HepG2 (cell line): ENCODE data around the gene OGFOD3. TPM values are rescaled to one million over a fixed set of nuclear protein-coding genes. Genes with fewer than 3 reads are reported as not detected.

Experiments
- FOXC1 ChIP-seq: sonication (generic); formaldehyde crosslinking; IDR thresholded peaks from 2 replicates; pipeline ENCODE4 v1.8.0; 2022; ENCODE audit warnings: mild to moderate bottlenecking, missing genetic modification reagents, borderline replicate concordance
- GMEB1 ChIP-seq: sonication (generic); formaldehyde crosslinking; IDR thresholded peaks from 2 replicates; pipeline ENCODE4 v1.5.1; 2020; ENCODE audit warnings: missing genetic modification reagents, mild to moderate bottlenecking, borderline replicate concordance
- HNRNPL ChIP-seq: fragments of 200-400 bp; formaldehyde crosslinking; IDR thresholded peaks from 2 replicates; pipeline ENCODE4 v1.6.1; 2017; ENCODE audit warnings: mild to moderate bottlenecking, low read depth, low read length
- JDP2 ChIP-seq: sonication (generic); formaldehyde crosslinking; IDR thresholded peaks from 2 replicates; pipeline ENCODE4 v1.8.1; 2022; ENCODE audit warnings: missing genetic modification reagents, borderline replicate concordance
- NBN ChIP-seq: fragments of 450-650 bp; conservative IDR thresholded peaks from 2 replicates; pipeline ENCODE4 v1.6.1; 2017
- NCOR1 ChIP-seq: fragments of 200-600 bp; sonication (generic); IDR thresholded peaks from 2 replicates; pipeline ENCODE4 v1.7.0; 2017; ENCODE audit warnings: antibody characterized with exemption, low read length, borderline replicate concordance
- NFIB ChIP-seq: sonication (generic); formaldehyde crosslinking; IDR thresholded peaks from 2 replicates; pipeline ENCODE4 v1.9.0; 2021; ENCODE audit warnings: missing genetic modification reagents, mild to moderate bottlenecking, borderline replicate concordance
- PRMT3 ChIP-seq: sonication (generic); formaldehyde crosslinking; IDR thresholded peaks from 2 replicates; pipeline ENCODE4 v1.8.1; 2022; ENCODE audit warnings: low read depth, mild to moderate bottlenecking, moderate library complexity, missing genetic modification reagents, borderline replicate concordance
- PRPF4 ChIP-seq: fragments of 200-400 bp; formaldehyde crosslinking; IDR thresholded peaks from 2 replicates; pipeline ENCODE4 v1.6.1; 2016; ENCODE audit warnings: low read length, low read depth; ENCODE audit not compliant: poor library complexity, severe bottlenecking
- RNF219 ChIP-seq: sonication (generic); formaldehyde crosslinking; IDR thresholded peaks from 2 replicates; pipeline ENCODE4 v1.5.0; 2020; ENCODE audit warnings: mild to moderate bottlenecking, missing genetic modification reagents
- TBP ChIP-seq: sonication (generic); formaldehyde crosslinking; IDR thresholded peaks from 2 replicates; pipeline ENCODE4 v1.5.0; 2020; ENCODE audit warnings: missing genetic modification reagents
- TCF7L2 ChIP-seq: IDR thresholded peaks from 2 replicates; pipeline ENCODE4 v1.6.1; 2011; ENCODE audit warnings: mild to moderate bottlenecking, low read depth, low read length, moderate library complexity
- TFAP4 ChIP-seq: sonication (generic); IDR thresholded peaks from 2 replicates; pipeline ENCODE4 v1.6.1; 2016; ENCODE audit warnings: low read depth, borderline replicate concordance
- YEATS2 ChIP-seq: sonication (generic); formaldehyde crosslinking; IDR thresholded peaks from 2 replicates; pipeline ENCODE4 v1.4.0; 2020; ENCODE audit warnings: missing genetic modification reagents, borderline replicate concordance
- ZBTB14 ChIP-seq: sonication (generic); formaldehyde crosslinking; IDR thresholded peaks from 2 replicates; pipeline ENCODE4 v1.4.0; 2020; ENCODE audit warnings: missing genetic modification reagents
- ZFX ChIP-seq: sonication (generic); formaldehyde crosslinking; IDR thresholded peaks from 2 replicates; pipeline ENCODE4 v1.4.0; 2020; ENCODE audit warnings: mild to moderate bottlenecking, low read depth, missing genetic modification reagents, moderate library complexity
- ZNF10 ChIP-seq: sonication (generic); formaldehyde crosslinking; IDR thresholded peaks from 2 replicates; pipeline ENCODE4 v1.4.0; 2020; ENCODE audit warnings: mild to moderate bottlenecking, low read depth, missing genetic modification reagents, borderline replicate concordance
- ZNF296 ChIP-seq: sonication (generic); formaldehyde crosslinking; conservative IDR thresholded peaks from 2 replicates; pipeline ENCODE4 v1.5.0; 2020; ENCODE audit warnings: mild to moderate bottlenecking, missing genetic modification reagents
- ZNF335 ChIP-seq: sonication (generic); formaldehyde crosslinking; IDR thresholded peaks from 2 replicates; pipeline ENCODE4 v1.4.0; 2020; ENCODE audit warnings: missing genetic modification reagents
- ZNF34 ChIP-seq: sonication (generic); formaldehyde crosslinking; IDR thresholded peaks from 2 replicates; pipeline ENCODE4 v1.4.0; 2020; ENCODE audit warnings: mild to moderate bottlenecking, missing genetic modification reagents, borderline replicate concordance
- ZNF850 ChIP-seq: sonication (generic); formaldehyde crosslinking; conservative IDR thresholded peaks from 2 replicates; pipeline ENCODE4 v1.9.0; 2021; ENCODE audit warnings: mild to moderate bottlenecking, missing genetic modification reagents
- polyA plus RNA-seq, 8 experiments: library from polyadenylated mRNA; depleted of rRNA in 3 of 8; stranded (reverse) in 7 of 8; unstranded in 1 of 8; fragments of >200 nt; fragmentation: Illumina TruSeq in 4 of 8; extraction: Trizol in 4 of 8; gene quantifications; 2 replicates each; pipeline versions ENCODE4 v1.2.1 to v1.2.3, GENCODE V29; 2011 to 2016; ENCODE audit warnings: low read depth in 4 of 8, missing spikeins in 1 of 8, mixed read lengths in 1 of 8; ENCODE audit not compliant: insufficient read depth in 1 of 8
- total RNA-seq, 5 experiments: library from RNA; depleted of rRNA; stranded (reverse); fragments of >200 nt; fragmentation: Illumina TruSeq; extraction: Trizol; gene quantifications; 2 replicates each; pipeline ENCODE4 v1.2.3, GENCODE V29; 2016; ENCODE audit warnings: low read depth in 1 of 5

Gene OGFOD3
- total and polyA plus RNA-seq, 2 of the 13 experiments (the other 11 are each of a cell fraction or from before 2014, with no cell fraction given), result 40.0 to 42.1 TPM

- TF ChIP-seq ZBTB14 (CRISPR knock-in tag), result peak; percentile 62; the same call in 1 of the 2 replicates
- no peak for TF ChIP-seq NBN
- no peak for TF ChIP-seq TFAP4
- TF ChIP-seq YEATS2 (CRISPR knock-in tag), result peak; percentile 60; the same call in 1 of the 2 replicates
- TF ChIP-seq ZNF296 (CRISPR knock-in tag), result peak; percentile 88
- TF ChIP-seq ZNF34 (CRISPR knock-in tag), result no peak
- no peak for TF ChIP-seq NFIB (CRISPR knock-in tag)
- peak; percentile 86 for TF ChIP-seq PRPF4
- TF ChIP-seq NCOR1, result no peak
- TF ChIP-seq HNRNPL, result 0 out of 2 replicates have a peak, but pooled peaks have one; percentile 53
- peak; percentile 84; the same call in 1 of the 2 replicates for TF ChIP-seq FOXC1 (CRISPR knock-in tag)
- TF ChIP-seq ZNF10 (CRISPR knock-in tag), result no peak
- TF ChIP-seq ZNF850 (CRISPR knock-in tag), result no peak
- TF ChIP-seq ZNF335 (CRISPR knock-in tag), result peak; percentile 94
- TF ChIP-seq TCF7L2, result no peak
- no peak for TF ChIP-seq GMEB1 (CRISPR knock-in tag)
- no peak; the same call in 1 of the 2 replicates for TF ChIP-seq JDP2 (CRISPR knock-in tag)
- no peak for TF ChIP-seq TBP (CRISPR knock-in tag)
- TF ChIP-seq ZFX (CRISPR knock-in tag), result peak; percentile 56
- peak; percentile 89; the same call in 1 of the 2 replicates for TF ChIP-seq RNF219 (CRISPR knock-in tag)
- TF ChIP-seq PRMT3 (CRISPR knock-in tag), result peak; percentile 91; the same call in 1 of the 2 replicates
These were observed 3.7 kb downstream of the OGFOD3 start (continued) for GRCh38 chr17:82414548-82415281.
